ENCODE results near the gene TRMT2A.

TRMT2A gene

DNA sequence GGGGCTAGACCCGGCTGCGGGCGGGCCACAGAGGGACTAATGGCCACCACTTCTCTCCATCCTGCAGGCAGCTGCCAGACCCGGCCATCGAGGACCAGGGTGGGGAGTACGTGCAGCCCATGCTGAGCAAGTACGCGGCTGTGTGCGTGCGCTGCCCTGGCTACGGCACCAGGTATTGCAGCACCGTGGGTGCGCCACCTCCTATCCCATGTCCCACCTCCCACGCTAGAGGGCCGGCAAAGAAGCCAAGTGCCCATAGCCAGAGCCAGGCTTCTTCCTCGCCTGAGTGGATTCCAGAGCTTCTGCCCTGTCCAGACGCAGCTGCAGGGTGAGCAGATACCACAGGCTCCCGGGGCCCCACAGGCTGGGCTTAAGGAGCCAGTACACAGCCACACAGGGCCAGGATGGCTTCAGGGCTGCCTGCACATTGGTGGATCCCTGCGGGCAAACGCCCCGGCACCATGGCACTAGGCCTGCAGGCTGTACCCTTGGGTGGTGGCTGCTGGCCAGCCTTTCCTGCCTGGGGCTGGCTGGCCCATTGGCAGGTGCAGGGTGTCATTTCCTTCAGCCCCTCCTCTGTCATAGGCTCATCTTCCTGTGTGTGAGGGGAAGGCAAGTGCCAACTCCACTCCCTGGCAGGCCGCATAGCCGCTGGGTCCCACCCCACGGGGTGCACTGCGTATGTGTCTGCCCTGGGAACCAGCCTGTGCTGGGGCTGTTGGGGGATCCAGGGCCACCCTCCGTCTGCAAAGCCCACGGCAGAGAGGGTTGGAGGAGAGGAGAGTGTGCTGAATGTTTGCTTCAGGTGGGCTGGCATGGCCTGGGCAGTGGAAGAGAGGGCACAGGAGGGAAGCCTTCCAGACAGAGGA, 53.5 kb downstream of the TRMT2A start:
- DNase-seq (ENCODE audit: low read depth in 2 of 2) = no peak

DNA sequence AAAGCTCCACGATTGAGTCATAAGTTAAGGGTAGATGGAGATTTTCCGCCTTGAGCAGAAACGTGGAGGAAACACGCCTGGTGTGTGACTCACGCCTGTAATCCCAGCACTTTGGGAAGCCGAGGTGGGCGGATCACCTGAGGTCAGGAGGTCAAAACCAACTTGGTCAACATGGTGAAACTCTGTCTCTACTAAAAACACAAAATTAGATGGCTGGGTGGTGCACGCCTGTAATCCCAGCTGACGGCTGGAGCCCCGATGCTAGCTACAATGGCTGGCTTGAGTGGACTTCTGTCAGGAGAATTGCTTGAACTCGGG, 54.3 kb downstream of the TRMT2A start:
- no peak for DNase-seq (ENCODE audit: low read depth in 2 of 2)

DNA sequence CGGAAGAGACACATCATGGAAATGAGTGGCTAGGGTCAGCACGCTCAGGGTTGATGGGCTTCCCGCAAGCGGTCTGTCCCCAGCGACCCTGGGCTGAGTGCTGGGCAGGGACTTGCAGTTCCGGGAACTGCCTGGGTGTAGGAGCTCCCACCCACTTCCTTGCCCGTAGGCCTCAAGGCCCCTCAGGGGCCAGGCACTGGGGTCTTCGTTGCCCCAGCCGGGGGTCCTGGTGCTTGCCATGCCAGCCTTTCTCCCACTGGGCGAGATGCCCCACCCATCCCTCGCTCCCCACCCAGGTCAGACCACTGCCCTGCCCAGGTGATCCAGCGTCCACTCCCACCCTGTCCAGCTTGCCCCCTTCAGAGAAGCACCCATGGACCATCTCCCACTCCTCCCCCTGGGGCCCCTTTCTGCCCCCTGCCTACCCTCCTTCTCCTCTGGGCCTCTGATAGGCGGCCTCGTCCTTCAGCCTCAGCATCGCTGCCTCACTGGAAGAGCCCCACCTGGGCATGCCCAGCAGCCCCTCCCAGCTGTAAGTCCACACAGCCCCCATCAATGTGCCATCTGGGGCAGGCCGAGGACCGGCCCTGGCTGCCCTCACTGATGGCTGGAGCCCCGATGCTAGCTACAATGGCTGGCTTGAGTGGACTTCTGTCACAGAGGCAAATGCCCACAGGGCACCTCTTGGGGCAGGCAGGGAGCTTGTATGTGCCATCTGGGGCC, 54.8 kb downstream of the TRMT2A start:
- no peak for DNase-seq (ENCODE audit: low read depth in 2 of 2)

All from stimulated activated CD4-positive, alpha-beta T cell treated with anti-CD3 and anti-CD28 coated beads, Interleukin-12 subunit alpha, Interleukin-12 subunit beta, amount 100 ng/mL, for 24 hours (primary cell).